WERI-Rb-1 (cell line): ENCODE results near the gene EXPH5.

ENCODE experiments used
- DNase-seq: peaks from one replicate; pipeline ENCODE4 v3.0.0-alpha.2; 2020
- H3K27ac ChIP-seq: fragments of 250-450 bp; sonication (Bioruptor Pico); 2 replicates; pipeline ENCODE4 v1.5.1; 2020; ENCODE audit warnings: mild to moderate bottlenecking, moderate library complexity
- H3K27me3 ChIP-seq: fragments of 250-450 bp; sonication (Bioruptor Pico); 2 replicates; pipeline ENCODE4 v1.5.1; 2021; ENCODE audit warnings: mild to moderate bottlenecking, low read depth, moderate library complexity; ENCODE audit not compliant: insufficient read depth, severe bottlenecking
- H3K36me3 ChIP-seq: fragments of 250-450 bp; sonication (Bioruptor Pico); 2 replicates; pipeline ENCODE4 v1.5.1; 2020; ENCODE audit warnings: mild to moderate bottlenecking, moderate library complexity
- H3K4me3 ChIP-seq: 2 replicates; pipeline ENCODE4 v1.5.1; 2011; ENCODE audit warnings: low read depth, mild to moderate bottlenecking, control low read depth, low read length
- H3K9me3 ChIP-seq: fragments of 250-450 bp; sonication (Bioruptor Pico); 2 replicates; pipeline ENCODE4 v1.5.1; 2021; ENCODE audit warnings: mild to moderate bottlenecking, moderate library complexity; ENCODE audit not compliant: severe bottlenecking
- TF ChIP-seq, protein P1 (sequence below): IDR thresholded peaks from 2 replicates; pipeline ENCODE4 v1.5.1; 2011; ENCODE audit warnings: low read depth, mild to moderate bottlenecking, control low read depth, inconsistent platforms, low read length

EXPH5 gene

GRCh38 chr11:108491936-108492335 lies 101.6 kb downstream of the EXPH5 start:
- DNase-seq, result no peak
- H3K27ac ChIP-seq, result no peak overlapping the region
- no peak overlapping the region for H3K4me3 ChIP-seq
- TF ChIP-seq, protein P1, sequence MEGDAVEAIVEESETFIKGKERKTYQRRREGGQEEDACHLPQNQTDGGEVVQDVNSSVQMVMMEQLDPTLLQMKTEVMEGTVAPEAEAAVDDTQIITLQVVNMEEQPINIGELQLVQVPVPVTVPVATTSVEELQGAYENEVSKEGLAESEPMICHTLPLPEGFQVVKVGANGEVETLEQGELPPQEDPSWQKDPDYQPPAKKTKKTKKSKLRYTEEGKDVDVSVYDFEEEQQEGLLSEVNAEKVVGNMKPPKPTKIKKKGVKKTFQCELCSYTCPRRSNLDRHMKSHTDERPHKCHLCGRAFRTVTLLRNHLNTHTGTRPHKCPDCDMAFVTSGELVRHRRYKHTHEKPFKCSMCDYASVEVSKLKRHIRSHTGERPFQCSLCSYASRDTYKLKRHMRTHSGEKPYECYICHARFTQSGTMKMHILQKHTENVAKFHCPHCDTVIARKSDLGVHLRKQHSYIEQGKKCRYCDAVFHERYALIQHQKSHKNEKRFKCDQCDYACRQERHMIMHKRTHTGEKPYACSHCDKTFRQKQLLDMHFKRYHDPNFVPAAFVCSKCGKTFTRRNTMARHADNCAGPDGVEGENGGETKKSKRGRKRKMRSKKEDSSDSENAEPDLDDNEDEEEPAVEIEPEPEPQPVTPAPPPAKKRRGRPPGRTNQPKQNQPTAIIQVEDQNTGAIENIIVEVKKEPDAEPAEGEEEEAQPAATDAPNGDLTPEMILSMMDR, result no peak
- no peaks in the 10 kb centered on the region for H3K27me3 ChIP-seq
- no peaks in the 10 kb centered on the region for H3K9me3 ChIP-seq
- H3K36me3 ChIP-seq, result peaks cover 31% of the 10 kb centered on the region

GRCh38 chr11:108486828-108487227 lies 106.7 kb downstream of the EXPH5 start:
- no peak for DNase-seq
- no peak overlapping the region for H3K4me3 ChIP-seq
- no peaks in the 10 kb centered on the region for H3K27me3 ChIP-seq
- peaks cover 70% of the 10 kb centered on the region for H3K36me3 ChIP-seq
- no peak overlapping the region for H3K27ac ChIP-seq
- H3K9me3 ChIP-seq, result no peaks in the 10 kb centered on the region
- TF ChIP-seq, protein P1, result no peak

DNA sequence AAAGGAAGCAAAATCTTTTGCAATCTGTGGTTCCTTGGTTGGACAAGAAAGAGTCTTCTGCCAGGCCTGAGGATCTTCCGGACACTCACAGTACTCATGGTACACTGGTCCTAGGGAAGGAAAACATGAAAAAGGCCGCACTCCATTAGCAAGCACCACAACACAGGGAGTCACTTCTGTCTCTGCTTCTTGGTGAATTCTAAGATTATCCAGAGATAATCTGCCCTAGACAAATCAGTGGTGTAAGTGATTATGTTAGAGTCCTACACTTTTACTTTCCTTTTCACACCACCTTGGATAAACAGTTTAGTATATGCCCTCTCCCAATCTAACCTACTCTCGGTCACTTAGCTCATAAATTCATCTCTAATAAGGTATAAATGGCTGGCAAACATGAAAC lies 107.2 kb downstream of the EXPH5 start:
- DNase-seq, result no peak
- Histone ChIP-seq H3K27me3 (no peaks in the 10 kb centered on the region), H3K9me3 (no peaks in the 10 kb centered on the region), H3K36me3 (peaks cover 75% of the 10 kb centered on the region), H3K4me3 (no peak overlapping the region), H3K27ac (no peak overlapping the region)
- TF ChIP-seq, protein P1, result no peak

GRCh38 chr11:108483163-108483562 lies 110.4 kb downstream of the EXPH5 start:
- peaks cover 68% of the 10 kb centered on the region for H3K36me3 ChIP-seq
- H3K4me3 ChIP-seq, result no peak overlapping the region
- DNase-seq, result no peak
- H3K27me3 ChIP-seq, result no peaks in the 10 kb centered on the region
- no peaks in the 10 kb centered on the region for H3K9me3 ChIP-seq
- no peak overlapping the region for H3K27ac ChIP-seq
- TF ChIP-seq, protein P1, result no peak

GRCh38 chr11:108474664-108475463 lies 118.7 kb downstream of the EXPH5 start:
- H3K27me3 ChIP-seq, result no peaks in the 10 kb centered on the region
- no peak overlapping the region for H3K4me3 ChIP-seq
- no peak overlapping the region for H3K27ac ChIP-seq
- H3K9me3 ChIP-seq, result no peaks in the 10 kb centered on the region
- no peak for DNase-seq
- H3K36me3 ChIP-seq, result peaks cover 47% of the 10 kb centered on the region
- TF ChIP-seq, protein P1, result no peak

- no peaks in the 10 kb centered on the region for H3K27me3 ChIP-seq
- peaks cover 30% of the 10 kb centered on the region for H3K36me3 ChIP-seq
- H3K4me3 ChIP-seq, result no peak overlapping the region
- TF ChIP-seq, protein P1, result no peak
- H3K9me3 ChIP-seq, result no peaks in the 10 kb centered on the region
- no peak overlapping the region for H3K27ac ChIP-seq
- DNase-seq, result no peak
Measured at GRCh38 chr11:108472681-108473080, 120.9 kb downstream of the EXPH5 start.
